ENCODE results near the gene SPCS2.

Gene SPCS2

DNA sequence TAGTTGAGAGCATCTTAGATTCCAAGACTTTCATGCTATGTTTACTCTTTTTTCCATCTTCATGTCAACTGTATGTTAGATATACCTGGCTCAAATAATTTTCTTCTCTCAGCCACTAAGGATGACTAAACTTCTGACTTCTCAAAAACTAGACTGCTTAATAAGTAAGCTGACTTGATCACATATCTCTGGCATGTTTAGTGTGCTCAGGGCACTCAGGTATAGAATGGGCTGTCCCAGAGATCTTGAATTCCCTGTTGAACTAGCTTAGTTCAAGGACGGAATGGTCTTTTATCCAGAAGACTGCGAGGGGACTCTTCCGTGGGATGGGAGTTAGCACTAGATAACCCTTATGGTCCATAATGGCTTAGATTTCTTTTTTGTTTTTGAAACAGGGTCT is 52.6 kb downstream of the SPCS2 start:
- TF ChIP-seq, protein P1, sequence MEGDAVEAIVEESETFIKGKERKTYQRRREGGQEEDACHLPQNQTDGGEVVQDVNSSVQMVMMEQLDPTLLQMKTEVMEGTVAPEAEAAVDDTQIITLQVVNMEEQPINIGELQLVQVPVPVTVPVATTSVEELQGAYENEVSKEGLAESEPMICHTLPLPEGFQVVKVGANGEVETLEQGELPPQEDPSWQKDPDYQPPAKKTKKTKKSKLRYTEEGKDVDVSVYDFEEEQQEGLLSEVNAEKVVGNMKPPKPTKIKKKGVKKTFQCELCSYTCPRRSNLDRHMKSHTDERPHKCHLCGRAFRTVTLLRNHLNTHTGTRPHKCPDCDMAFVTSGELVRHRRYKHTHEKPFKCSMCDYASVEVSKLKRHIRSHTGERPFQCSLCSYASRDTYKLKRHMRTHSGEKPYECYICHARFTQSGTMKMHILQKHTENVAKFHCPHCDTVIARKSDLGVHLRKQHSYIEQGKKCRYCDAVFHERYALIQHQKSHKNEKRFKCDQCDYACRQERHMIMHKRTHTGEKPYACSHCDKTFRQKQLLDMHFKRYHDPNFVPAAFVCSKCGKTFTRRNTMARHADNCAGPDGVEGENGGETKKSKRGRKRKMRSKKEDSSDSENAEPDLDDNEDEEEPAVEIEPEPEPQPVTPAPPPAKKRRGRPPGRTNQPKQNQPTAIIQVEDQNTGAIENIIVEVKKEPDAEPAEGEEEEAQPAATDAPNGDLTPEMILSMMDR (IDR thresholded peaks at IDR 0.05; ENCODE audit: insufficient read depth, low read length, poor library complexity, severe bottlenecking), result no peak
- Histone ChIP-seq H3K36me3 (ENCODE audit: control insufficient read depth, insufficient read depth, low read length) (peaks cover 17% of the 10 kb centered on the region), H3K27me3 (replicated peaks; ENCODE audit: control insufficient read depth, insufficient read depth, low read length) (no peaks in the 10 kb centered on the region), H3K4me3 (replicated peaks; ENCODE audit: low read depth, low read length) (no peak overlapping the region)
- DNase-seq (ENCODE audit: extremely low read depth, insufficient read length), result no peak

DNA sequence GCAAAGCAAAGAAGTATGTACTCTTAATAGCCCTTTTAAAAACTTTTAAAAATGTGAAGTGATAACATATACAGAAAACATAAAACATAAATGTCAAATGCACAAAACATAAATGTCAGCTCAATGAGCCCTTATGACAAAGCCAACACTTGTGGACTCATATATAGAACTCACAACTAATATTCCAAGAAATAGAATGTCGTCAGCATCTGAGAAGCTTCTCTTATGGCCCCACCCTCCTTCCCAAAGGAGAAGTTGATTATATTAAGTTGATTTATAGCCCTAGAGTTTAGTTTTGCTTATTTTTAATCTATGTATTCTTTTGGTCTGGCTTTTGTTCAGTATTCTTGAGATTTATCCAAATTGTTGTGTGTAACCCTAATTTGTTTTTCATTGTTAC is 53.5 kb downstream of the SPCS2 start:
- Histone ChIP-seq H3K4me3 (replicated peaks; ENCODE audit: low read depth, low read length) (no peak overlapping the region), H3K36me3 (ENCODE audit: control insufficient read depth, insufficient read depth, low read length) (peaks cover 16% of the 10 kb centered on the region), H3K27me3 (replicated peaks; ENCODE audit: control insufficient read depth, insufficient read depth, low read length) (no peaks in the 10 kb centered on the region)
- no peak for DNase-seq (ENCODE audit: extremely low read depth, insufficient read length)
- TF ChIP-seq, protein P1 (IDR thresholded peaks at IDR 0.05; ENCODE audit: insufficient read depth, low read length, poor library complexity, severe bottlenecking), result no peak

DNA sequence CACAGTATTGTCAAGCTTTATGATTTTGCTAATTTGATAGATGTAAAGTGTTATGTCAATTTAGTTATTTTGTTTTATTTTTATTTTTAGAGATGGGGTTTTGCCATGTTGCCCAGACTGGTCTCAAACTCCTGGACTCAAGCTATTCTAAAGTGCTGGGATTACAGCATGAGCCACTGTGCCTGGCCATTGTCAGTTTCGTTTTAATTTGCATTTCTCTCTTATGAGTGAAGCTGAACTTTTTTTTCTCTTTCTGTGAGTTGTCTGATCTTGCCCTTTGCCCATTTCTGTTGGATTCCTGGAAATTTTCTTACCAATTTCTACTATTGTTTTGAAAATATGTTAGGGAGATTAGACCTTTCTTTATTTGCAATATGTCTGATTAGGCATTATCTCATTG is 55.1 kb downstream of the SPCS2 start:
- peaks cover 18% of the 10 kb centered on the region for H3K36me3 ChIP-seq (ENCODE audit: control insufficient read depth, insufficient read depth, low read length)
- H3K27me3 ChIP-seq (replicated peaks; ENCODE audit: control insufficient read depth, insufficient read depth, low read length), result no peaks in the 10 kb centered on the region
- TF ChIP-seq, protein P1 (IDR thresholded peaks at IDR 0.05; ENCODE audit: insufficient read depth, low read length, poor library complexity, severe bottlenecking), result no peak

DNA sequence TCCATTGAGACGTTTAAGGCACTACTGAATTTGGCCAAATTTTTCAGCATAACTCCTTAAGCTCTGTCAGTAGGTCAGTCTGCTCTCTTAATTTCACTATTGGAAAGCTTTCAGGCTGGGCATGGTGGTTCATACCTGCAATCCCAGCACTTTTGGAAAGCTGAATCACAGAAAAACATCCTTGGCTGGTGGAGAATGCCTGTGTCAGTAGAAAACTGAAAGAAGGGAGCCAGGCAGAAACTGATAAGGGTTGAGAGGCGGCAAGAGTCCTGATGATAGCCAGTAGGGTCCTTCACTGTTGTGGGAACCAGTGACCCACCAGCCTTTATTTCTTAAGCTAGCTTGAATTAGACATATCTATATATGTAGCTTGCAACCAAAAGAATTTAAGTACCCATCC is 62.3 kb downstream of the SPCS2 start:
- no peak for DNase-seq (ENCODE audit: extremely low read depth, insufficient read length)
- TF ChIP-seq, protein P1 (IDR thresholded peaks at IDR 0.05; ENCODE audit: insufficient read depth, low read length, poor library complexity, severe bottlenecking), result no peak
- H3K4me3 ChIP-seq (replicated peaks; ENCODE audit: low read depth, low read length), result no peak overlapping the region
- no peaks in the 10 kb centered on the region for H3K27me3 ChIP-seq (replicated peaks; ENCODE audit: control insufficient read depth, insufficient read depth, low read length)
- H3K36me3 ChIP-seq (ENCODE audit: control insufficient read depth, insufficient read depth, low read length), result peaks cover 26% of the 10 kb centered on the region

More for the DNA sequence above, 55.1 kb downstream of the SPCS2 start:
- DNase-seq (ENCODE audit: extremely low read depth, insufficient read length), result no peak
- H3K4me3 ChIP-seq (replicated peaks; ENCODE audit: low read depth, low read length), result no peak overlapping the region

DNA sequence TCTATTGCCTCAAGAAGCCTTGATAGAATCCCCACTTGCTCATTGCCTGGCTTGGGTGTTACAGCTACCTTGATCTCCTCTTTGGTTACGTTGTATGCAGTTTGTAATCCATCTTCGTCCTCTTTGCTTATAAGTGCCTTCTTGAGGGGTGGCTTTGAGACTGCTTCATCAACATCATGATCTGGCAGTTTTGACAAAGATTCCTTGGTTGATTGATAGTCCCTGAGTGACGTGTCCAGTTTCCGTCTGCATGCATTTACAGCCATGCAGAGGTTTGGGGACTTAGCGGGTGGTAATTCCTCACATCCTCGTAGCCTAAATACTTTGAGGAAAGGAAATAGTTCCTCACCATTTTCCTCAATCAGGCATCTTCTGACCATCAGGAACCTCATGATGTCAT is 62.8 kb downstream of the SPCS2 start:
- Histone ChIP-seq H3K36me3 (ENCODE audit: control insufficient read depth, insufficient read depth, low read length) (peaks cover 22% of the 10 kb centered on the region), H3K4me3 (replicated peaks; ENCODE audit: low read depth, low read length) (no peak overlapping the region), H3K27me3 (replicated peaks; ENCODE audit: control insufficient read depth, insufficient read depth, low read length) (no peaks in the 10 kb centered on the region)
- DNase-seq (ENCODE audit: extremely low read depth, insufficient read length), result no peak
- TF ChIP-seq, protein P1 (IDR thresholded peaks at IDR 0.05; ENCODE audit: insufficient read depth, low read length, poor library complexity, severe bottlenecking), result no peak

DNA sequence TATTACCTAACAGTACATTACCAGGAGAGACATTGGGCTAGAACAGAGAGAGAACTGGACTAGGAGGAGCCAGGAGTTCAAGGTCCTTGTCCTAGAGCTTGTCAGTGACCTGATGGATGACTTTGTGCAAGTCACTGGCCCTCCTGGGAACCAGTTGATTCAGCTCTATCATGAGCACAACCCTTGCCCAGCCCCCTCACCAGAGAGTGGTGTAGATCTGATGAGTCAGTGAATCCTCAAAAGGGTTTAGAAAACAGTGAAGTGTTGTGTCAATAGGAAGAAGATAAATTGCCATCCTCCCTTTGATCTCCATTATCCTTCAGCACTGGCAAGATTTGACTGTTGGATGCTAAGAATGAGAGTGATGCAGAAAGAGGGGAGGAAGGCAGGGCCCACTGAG is 64.0 kb downstream of the SPCS2 start:
- H3K36me3 ChIP-seq (ENCODE audit: control insufficient read depth, insufficient read depth, low read length), result peaks cover 21% of the 10 kb centered on the region
- TF ChIP-seq, protein P1 (IDR thresholded peaks at IDR 0.05; ENCODE audit: insufficient read depth, low read length, poor library complexity, severe bottlenecking), result no peak
- no peaks in the 10 kb centered on the region for H3K27me3 ChIP-seq (replicated peaks; ENCODE audit: control insufficient read depth, insufficient read depth, low read length)
- H3K4me3 ChIP-seq (replicated peaks; ENCODE audit: low read depth, low read length), result no peak overlapping the region
- no peak for DNase-seq (ENCODE audit: extremely low read depth, insufficient read length)
